ENCODE data around the gene S100P.

Gene S100P

DNA sequence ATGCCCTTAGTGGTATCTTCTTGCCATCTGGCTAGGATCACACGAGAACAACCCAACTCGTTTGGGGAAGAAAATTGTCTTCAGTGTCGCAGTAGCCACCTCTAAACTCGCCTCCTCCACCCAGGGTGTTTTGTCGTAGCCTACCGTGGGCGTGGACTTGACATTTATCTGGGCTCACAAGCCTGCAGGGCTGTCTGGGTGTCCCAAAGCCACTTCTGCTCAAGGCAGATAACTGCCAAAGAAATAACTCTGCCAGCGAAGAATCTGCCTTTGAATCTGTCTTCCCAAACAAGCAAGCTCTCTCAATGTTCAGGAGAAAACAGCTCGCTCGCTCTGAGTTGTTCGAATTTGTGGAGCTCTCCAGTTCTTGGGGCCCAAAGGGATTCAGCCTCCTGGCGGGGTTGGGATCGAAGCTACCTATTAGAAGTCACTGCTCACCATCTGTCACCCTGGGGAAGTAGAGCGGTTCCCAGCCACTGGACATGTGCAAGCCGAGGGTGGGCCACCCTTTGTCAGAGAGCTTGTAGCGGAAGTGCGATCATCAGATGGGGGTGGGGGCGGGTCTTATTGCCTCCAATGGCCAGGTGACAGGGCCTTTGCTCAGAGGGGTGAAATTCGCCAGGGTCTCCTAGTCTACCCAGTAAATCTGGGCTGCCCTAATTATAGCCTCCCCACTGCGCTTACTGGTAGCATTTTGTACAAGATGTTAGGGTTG, 37.1 kb downstream of the S100P start:
- Mint-ChIP-seq H3K9me3 (no peaks in the 10 kb centered on the region), H3K27me3 (ENCODE audit: low read depth) (no peaks in the 10 kb centered on the region), H3K4me1 (ENCODE audit: low read depth) (peaks cover 2% of the 10 kb centered on the region), H3K4me3 (no peak overlapping the region), H3K36me3 (ENCODE audit: low read depth) (no peaks in the 10 kb centered on the region), H3K27ac (no peak overlapping the region)
- DNase-seq (ENCODE audit: low spot score), result no peak

DNA sequence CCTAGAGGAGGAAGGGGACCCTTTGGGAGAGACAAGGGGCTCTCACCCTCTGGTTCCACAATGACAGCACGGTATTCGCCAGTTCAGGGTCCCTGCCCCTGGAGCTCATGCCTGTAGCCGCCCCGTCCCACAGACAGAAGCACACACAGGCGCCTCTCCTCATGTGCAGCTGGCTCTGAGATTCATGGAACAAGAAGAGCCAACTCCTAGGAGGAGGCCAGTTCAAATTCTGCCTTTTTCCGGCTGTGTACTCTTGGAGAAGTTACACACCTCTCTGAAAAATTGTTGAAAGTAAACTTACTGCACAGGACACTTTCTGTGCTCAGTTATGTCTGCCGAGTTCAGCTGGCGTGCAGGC, 37.6 kb downstream of the S100P start:
- H3K36me3 Mint-ChIP-seq (ENCODE audit: low read depth), result no peaks in the 10 kb centered on the region
- DNase-seq (ENCODE audit: low spot score), result no peak
- no peak overlapping the region for H3K27ac Mint-ChIP-seq
- no peaks in the 10 kb centered on the region for H3K9me3 Mint-ChIP-seq
- no peaks in the 10 kb centered on the region for H3K27me3 Mint-ChIP-seq (ENCODE audit: low read depth)
- H3K4me1 Mint-ChIP-seq (ENCODE audit: low read depth), result peaks cover 2% of the 10 kb centered on the region
- no peak overlapping the region for H3K4me3 Mint-ChIP-seq

DNA sequence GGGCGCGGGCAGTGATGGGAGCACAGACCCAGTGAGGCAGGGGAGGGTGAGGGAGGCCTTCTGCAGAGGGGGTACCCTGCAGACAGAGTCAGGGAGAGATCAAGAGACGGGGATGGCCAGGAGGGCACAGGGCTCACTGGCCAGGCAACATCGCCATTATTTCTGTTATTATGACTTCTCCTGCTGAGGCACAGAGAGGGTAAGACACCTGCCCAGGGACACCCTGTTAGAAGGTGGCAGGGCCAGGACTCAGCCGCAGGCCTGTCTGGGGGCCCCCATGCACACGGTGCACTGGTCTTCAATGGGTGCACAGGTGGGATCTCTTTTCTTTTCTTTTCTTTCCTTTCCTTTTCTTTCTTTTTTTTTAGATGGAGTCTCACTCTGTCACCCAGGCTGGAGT, 38.1 kb downstream of the S100P start:
- H3K4me3 Mint-ChIP-seq, result no peak overlapping the region
- H3K9me3 Mint-ChIP-seq, result no peaks in the 10 kb centered on the region
- H3K4me1 Mint-ChIP-seq (ENCODE audit: low read depth), result peaks cover 2% of the 10 kb centered on the region
- DNase-seq (ENCODE audit: low spot score), result no peak
- no peak overlapping the region for H3K27ac Mint-ChIP-seq
- no peaks in the 10 kb centered on the region for H3K27me3 Mint-ChIP-seq (ENCODE audit: low read depth)
- no peaks in the 10 kb centered on the region for H3K36me3 Mint-ChIP-seq (ENCODE audit: low read depth)

DNA sequence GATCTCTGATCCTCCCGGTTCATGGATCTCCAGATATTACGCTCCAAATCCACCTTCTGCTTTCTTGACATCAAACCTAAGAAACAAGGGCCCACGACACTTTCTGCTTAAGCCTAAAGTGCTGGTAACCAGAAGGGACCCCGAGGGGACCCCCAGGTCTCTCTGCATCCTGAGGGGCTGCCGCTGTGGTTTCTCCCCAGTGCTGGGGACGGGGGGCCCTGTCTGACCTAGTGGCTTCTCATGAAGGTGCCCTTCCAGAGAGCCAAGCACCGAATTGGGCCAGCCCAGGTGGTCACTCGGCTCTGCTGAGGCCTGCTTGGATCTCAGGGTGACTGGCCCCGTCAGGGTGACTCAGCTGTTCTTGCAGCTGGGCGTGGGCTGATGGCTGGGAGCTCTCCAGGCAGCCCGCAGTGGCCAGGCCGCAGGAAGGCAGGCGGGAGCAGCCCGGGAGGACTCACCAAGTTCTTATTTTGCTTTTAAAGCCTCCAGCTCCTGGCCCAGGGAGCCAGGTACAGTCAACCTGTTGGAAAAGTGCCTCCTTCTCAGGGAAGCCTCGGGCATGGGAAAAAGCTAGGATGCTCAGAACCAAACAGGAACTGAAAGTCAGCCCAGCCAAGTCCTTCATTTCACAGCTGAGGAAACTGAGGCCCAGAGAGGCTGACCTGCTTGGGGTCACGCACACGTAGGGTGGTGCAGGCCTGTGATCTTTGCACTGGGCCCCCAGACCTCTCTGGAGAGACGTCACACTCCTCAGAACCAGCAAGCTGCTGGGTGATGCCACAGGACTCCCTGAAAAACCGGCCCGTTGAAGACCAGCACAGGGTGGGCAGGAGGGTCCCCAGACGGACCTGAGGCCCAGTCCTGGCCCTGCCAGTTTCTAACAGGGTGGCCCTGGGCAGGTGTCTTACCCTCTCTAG, 39.0 kb downstream of the S100P start:
- no peak overlapping the region for H3K4me3 Mint-ChIP-seq
- no peaks in the 10 kb centered on the region for H3K36me3 Mint-ChIP-seq (ENCODE audit: low read depth)
- peaks cover 3% of the 10 kb centered on the region for H3K27me3 Mint-ChIP-seq (ENCODE audit: low read depth)
- DNase-seq (ENCODE audit: low spot score), result no peak
- no peak overlapping the region for H3K27ac Mint-ChIP-seq
- H3K9me3 Mint-ChIP-seq, result no peaks in the 10 kb centered on the region
- peaks cover 2% of the 10 kb centered on the region for H3K4me1 Mint-ChIP-seq (ENCODE audit: low read depth)

DNA sequence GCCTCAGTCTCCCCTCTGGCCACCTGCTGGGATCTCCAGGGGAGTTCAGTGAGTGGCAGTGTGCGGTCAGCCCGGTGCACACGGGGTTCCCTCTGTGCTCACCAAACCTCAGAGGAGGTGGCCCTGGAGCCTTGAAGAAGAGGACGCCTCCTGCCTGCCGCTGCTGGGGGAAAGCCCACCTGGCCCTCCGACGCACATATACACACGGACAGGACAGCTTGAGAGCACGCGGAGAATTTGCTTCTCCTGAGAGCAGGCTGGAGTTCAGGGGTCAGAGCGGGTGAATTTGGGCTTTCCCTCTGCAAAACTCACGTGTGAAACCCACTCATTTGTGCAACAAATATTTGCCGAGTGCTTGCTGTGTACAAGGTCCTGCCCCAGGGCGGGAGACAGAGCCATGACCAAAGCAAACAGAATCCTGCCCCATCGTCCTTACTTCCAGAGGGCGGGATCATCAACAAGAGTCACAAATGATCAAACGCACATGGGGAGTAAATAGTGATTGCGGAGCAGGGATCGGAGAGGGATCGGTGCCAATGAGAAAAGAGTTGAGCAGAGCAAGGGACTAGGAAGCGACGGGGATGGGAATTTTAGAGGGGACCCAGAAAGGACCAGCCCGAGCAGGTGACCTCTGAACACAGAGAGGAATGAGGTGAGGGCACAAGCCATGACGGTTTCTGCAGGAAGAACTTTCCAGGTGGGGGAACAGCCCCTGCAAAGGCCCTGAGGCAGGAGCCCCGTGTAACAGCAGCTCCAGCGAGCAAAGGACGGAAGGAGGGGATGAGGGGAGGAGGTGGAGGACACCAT, 39.9 kb downstream of the S100P start:
- Mint-ChIP-seq H3K4me1 (ENCODE audit: low read depth) (no peaks in the 10 kb centered on the region), H3K27me3 (ENCODE audit: low read depth) (peaks cover 3% of the 10 kb centered on the region), H3K27ac (no peak overlapping the region), H3K36me3 (ENCODE audit: low read depth) (no peaks in the 10 kb centered on the region), H3K9me3 (no peaks in the 10 kb centered on the region), H3K4me3 (no peak overlapping the region)
- no peak for DNase-seq (ENCODE audit: low spot score)

DNA sequence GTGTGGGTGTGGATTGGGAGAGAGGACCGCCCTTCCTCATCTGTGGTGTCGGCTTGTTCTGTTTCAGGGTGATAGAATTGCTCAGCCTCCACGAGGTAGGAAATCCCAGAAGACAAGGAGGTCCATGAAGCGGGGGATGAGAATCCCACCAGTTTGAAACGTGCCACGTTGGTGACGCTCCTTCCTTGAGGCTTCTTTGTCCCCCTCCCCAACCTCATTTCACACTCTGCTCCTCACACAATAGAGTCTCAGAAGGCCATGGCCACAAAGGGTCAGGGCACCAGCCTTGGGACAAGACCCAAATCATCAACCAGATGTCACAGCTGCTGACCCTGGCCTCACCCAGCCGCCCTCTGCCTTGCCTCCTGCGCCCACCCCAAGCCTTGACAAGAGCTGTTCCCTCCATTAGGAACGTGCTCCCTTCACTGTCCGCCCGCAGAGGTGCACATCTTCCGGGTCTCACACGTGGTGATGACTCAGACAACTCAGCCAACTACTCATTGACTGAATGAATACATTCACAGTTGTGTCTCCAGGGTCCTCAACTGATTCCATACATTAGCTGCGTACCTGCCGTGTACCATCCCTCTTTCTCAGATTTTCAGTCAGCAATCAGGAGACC, 40.6 kb downstream of the S100P start:
- H3K27me3 Mint-ChIP-seq (ENCODE audit: low read depth), result peaks cover 3% of the 10 kb centered on the region
- no peak overlapping the region for H3K4me3 Mint-ChIP-seq
- no peak for DNase-seq (ENCODE audit: low spot score)
- H3K27ac Mint-ChIP-seq, result no peak overlapping the region
- no peaks in the 10 kb centered on the region for H3K36me3 Mint-ChIP-seq (ENCODE audit: low read depth)
- H3K9me3 Mint-ChIP-seq, result peaks cover 1% of the 10 kb centered on the region
- no peaks in the 10 kb centered on the region for H3K4me1 Mint-ChIP-seq (ENCODE audit: low read depth)

DNA sequence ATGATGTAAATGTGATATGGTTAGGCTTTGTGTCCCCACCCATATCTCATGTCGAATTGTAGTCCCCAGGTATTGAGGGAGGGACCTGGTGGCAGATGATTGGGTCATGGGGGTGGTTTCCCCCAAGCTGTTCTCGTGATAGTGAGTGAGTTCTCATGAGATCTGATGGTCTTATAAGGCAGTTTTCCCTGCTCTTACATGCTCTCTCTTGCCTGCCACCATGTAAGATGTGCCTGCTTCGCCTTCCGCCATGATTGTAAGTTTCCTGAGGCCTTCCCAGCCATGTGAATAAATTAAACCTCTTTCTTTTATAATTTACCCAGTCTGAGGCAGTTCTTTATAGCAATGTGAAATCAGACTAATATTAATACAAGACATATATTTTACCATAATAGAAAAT, 46.2 kb downstream of the S100P start:
- DNase-seq (ENCODE audit: low spot score), result no peak
- Mint-ChIP-seq H3K27ac (no peak overlapping the region), H3K36me3 (ENCODE audit: low read depth) (no peaks in the 10 kb centered on the region), H3K4me3 (no peak overlapping the region), H3K27me3 (ENCODE audit: low read depth) (peaks cover 3% of the 10 kb centered on the region), H3K4me1 (ENCODE audit: low read depth) (peaks cover 4% of the 10 kb centered on the region), H3K9me3 (peaks cover 6% of the 10 kb centered on the region)

DNA sequence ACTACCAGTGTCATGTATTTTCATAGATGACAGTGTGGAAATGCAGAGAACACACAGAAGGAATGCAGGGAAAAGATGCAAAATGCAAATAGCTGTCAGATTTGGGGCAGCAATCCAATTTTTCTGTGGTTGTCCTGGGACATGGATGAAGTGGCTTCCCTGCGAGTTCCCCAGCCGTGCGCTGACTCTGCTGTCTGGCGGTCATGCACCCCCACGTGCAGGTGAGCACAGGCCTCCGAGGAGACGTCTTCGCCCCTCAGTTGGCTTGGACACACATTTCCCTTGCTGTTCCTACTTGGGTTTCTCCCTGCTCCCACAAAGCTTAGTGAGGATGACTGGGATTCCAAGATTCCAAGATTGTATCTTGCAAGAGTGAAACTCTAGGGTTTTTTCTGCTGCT, 46.7 kb downstream of the S100P start:
- Mint-ChIP-seq H3K27me3 (ENCODE audit: low read depth) (peaks cover 3% of the 10 kb centered on the region), H3K9me3 (peaks cover 6% of the 10 kb centered on the region), H3K27ac (no peak overlapping the region), H3K4me3 (no peak overlapping the region), H3K36me3 (ENCODE audit: low read depth) (no peaks in the 10 kb centered on the region), H3K4me1 (ENCODE audit: low read depth) (peaks cover 4% of the 10 kb centered on the region)
- DNase-seq (ENCODE audit: low spot score), result no peak

DNA sequence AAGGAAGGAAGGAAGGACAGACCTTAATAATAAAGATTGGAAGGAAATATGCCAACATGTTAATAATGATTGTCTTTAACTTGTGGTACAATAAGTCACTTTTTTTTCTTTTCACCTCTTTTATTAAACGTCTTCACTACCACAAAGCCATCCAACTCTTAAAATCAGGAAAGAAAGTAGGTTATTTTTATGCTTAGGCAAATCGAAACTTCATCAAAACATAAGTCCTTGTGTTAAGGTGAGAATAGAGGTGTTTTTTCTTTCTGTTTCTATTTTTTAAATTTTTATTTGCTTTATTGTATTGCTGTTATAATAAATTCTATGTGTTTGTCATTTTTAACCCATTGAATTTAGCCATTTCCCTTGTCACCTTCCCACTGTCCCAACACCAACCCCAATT, 48.8 kb downstream of the S100P start:
- Mint-ChIP-seq H3K36me3 (ENCODE audit: low read depth) (no peaks in the 10 kb centered on the region), H3K9me3 (peaks cover 6% of the 10 kb centered on the region), H3K4me1 (ENCODE audit: low read depth) (peaks cover 4% of the 10 kb centered on the region), H3K27me3 (ENCODE audit: low read depth) (peaks cover under 1% of the 10 kb centered on the region), H3K27ac (no peak overlapping the region), H3K4me3 (no peak overlapping the region)
- no peak for DNase-seq (ENCODE audit: low spot score)

DNA sequence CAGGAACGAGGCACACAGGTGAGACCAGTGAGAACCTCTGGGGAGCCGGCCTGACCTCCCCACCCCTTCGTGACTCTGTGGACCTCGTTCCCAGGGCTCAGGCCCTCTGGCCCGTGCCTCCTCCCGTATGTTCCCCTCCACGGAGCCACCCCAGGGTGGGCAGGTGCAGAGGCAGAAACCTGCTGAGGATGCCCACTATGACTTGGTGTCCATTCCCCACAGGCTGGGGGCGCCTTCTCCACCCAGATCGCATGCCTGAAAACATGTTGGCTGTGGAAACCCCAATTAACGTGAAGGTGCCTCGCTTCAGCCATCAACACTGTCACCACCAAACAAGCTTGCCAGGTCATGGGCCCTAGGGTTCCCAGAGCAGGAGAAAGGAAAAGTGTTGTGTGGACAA, 49.3 kb downstream of the S100P start:
- Mint-ChIP-seq H3K36me3 (ENCODE audit: low read depth) (no peaks in the 10 kb centered on the region), H3K27ac (no peak overlapping the region), H3K9me3 (peaks cover 6% of the 10 kb centered on the region), H3K27me3 (ENCODE audit: low read depth) (no peaks in the 10 kb centered on the region), H3K4me1 (ENCODE audit: low read depth) (peaks cover 4% of the 10 kb centered on the region), H3K4me3 (no peak overlapping the region)
- DNase-seq (ENCODE audit: low spot score), result no peak
